ENCODE measurements around the gene LCA5L. TPM values are rescaled to one million over a fixed set of nuclear protein-coding genes. Genes with fewer than 3 reads are reported as not detected.

Gene LCA5L
- total RNA-seq, 1 experiment from 2014 or later: 0.46 TPM

DNA sequence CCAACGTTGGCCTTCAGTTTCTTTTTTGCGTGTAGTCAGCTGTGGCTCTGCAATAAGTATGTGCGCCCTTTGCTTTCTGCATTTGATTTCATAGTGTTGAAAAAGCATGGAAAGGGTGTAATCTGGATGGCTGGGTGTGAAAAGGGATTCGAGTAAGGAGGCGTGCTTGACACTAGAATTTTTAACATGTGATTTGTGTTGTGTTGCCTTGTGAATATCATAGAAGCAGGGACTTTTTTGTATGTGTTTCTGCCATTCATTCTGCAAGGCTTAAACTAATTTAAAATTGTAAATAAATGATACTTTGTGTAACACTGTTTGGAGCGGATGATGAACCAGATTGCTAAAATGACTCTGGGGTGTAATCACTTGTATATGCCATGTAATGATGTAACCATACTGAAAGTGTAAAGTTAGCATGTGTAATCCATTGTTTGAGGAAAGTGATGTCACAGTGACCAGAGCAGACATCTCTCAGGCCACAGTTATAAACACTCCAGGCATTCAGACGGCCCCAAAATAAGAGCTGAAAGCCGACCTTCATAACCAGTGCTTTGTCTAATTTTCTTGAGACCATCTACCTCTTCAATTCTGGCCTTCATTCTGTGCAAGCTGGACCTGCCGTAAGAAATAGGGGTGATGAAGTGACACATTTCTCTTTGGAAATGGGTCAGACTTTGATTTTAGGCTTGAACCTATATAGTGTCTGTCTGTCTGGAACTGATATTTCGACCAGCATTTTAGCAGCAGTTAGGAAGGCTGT is 6.8 kb upstream of the LCA5L start:
- Histone ChIP-seq H2BK15ac (ENCODE audit: low read depth, low read length) (no peak overlapping the region), H4K5ac (ENCODE audit: insufficient read length, low read depth, low read length) (no peak overlapping the region), H3K56ac (ENCODE audit: insufficient read length, low read depth, low read length) (no peak overlapping the region), H3K14ac (ENCODE audit: insufficient read depth, low read length) (no peak overlapping the region), H3K18ac (ENCODE audit: insufficient read length, low read depth, low read length) (no peak overlapping the region), H2AK5ac (ENCODE audit: insufficient read length, low read length) (no peak overlapping the region), H4K91ac (ENCODE audit: insufficient read length, low read depth, low read length) (no peak overlapping the region), H2AFZ (ENCODE audit: low read length) (no peak overlapping the region), H3K27ac (ENCODE audit: insufficient read length, low read depth, low read length) (no peak overlapping the region), H2BK120ac (ENCODE audit: low read depth, low read length, poor library complexity, severe bottlenecking) (no peak overlapping the region), H3K79me2 (ENCODE audit: insufficient read depth, low read length) (no peaks in the 10 kb centered on the region), H2BK12ac (ENCODE audit: insufficient read length, low read depth, low read length) (no peak overlapping the region), H3K23ac (ENCODE audit: insufficient read length, low read depth, low read length) (no peak overlapping the region), H3T11ph (ENCODE audit: low read length) (no peak overlapping the region), H3K27me3 (ENCODE audit: insufficient read depth, low read length) (no peaks in the 10 kb centered on the region), H3K4me2 (ENCODE audit: insufficient read depth, insufficient read length, low read length) (peak overlapping the region; percentile 9), H4K20me1 (ENCODE audit: control insufficient read depth, insufficient read depth, insufficient read length) (no peaks in the 10 kb centered on the region), H3K9ac (ENCODE audit: extremely low read depth, insufficient read length, low read length) (no peak overlapping the region), H2BK20ac (ENCODE audit: low read depth, low read length, poor library complexity, severe bottlenecking) (no peak overlapping the region), H3K79me1 (ENCODE audit: insufficient read depth, low read depth, low read length, poor library complexity, severe bottlenecking) (no peaks in the 10 kb centered on the region), H2BK5ac (ENCODE audit: insufficient read length, low read length) (no peak overlapping the region), H3K9me3 (ENCODE audit: control insufficient read depth, low read depth, low read length) (no peaks in the 10 kb centered on the region), H3K23me2 (ENCODE audit: insufficient read length, low read depth, low read length, poor library complexity, severe bottlenecking) (no peaks in the 10 kb centered on the region), H4K8ac (replicated peaks; ENCODE audit: insufficient read length, low read depth, low read length) (no peak overlapping the region), H3K4ac (ENCODE audit: low read depth, low read length) (no peak overlapping the region), H3K4me1 (ENCODE audit: insufficient read depth, low read length) (peaks cover 4% of the 10 kb centered on the region; the same call in 1 of the 2 replicates)
- peak overlapping the region in 1 of 3 experiments; percentile 83; a peak in 2 of 7 replicates for H3K27ac Mint-ChIP-seq
- WGBS (ENCODE audit: extremely low coverage, insufficient read length, low lambda C conversion rate): no CpG with 5 or more reads among the region's 10 CpGs
- H3K4me3 Mint-ChIP-seq: peak overlapping the region in 1 of 2 experiments; percentile 51; a peak in 3 of 5 replicates
- peaks cover 20 to 40% of the 10 kb centered on the region in 2 experiments for H3K4me1 Mint-ChIP-seq
- TF ChIP-seq, protein P1, sequence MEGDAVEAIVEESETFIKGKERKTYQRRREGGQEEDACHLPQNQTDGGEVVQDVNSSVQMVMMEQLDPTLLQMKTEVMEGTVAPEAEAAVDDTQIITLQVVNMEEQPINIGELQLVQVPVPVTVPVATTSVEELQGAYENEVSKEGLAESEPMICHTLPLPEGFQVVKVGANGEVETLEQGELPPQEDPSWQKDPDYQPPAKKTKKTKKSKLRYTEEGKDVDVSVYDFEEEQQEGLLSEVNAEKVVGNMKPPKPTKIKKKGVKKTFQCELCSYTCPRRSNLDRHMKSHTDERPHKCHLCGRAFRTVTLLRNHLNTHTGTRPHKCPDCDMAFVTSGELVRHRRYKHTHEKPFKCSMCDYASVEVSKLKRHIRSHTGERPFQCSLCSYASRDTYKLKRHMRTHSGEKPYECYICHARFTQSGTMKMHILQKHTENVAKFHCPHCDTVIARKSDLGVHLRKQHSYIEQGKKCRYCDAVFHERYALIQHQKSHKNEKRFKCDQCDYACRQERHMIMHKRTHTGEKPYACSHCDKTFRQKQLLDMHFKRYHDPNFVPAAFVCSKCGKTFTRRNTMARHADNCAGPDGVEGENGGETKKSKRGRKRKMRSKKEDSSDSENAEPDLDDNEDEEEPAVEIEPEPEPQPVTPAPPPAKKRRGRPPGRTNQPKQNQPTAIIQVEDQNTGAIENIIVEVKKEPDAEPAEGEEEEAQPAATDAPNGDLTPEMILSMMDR (conservative IDR thresholded peaks at IDR 0.05): no peak
- H3K36me3 Mint-ChIP-seq (ENCODE audit: insufficient read depth in 1 of 3, low read depth in 3 of 3): no peaks in the 10 kb centered on the region
- DNase-seq: no peak
- H3K27me3 Mint-ChIP-seq (ENCODE audit: low read depth): peaks cover 1% of the 10 kb centered on the region; the same call in 1 of the 2 replicates
- no peaks in the 10 kb centered on the region for H3K9me3 Mint-ChIP-seq

Measured in H9 (cell line).